ENCODE data around the gene GJA1.
"Not testable (repeated sequence)": the region's sequence is repeated elsewhere in the genome, so short reads cannot be mapped to it uniquely, and the experiment has no call there.

GJA1 gene

DNA sequence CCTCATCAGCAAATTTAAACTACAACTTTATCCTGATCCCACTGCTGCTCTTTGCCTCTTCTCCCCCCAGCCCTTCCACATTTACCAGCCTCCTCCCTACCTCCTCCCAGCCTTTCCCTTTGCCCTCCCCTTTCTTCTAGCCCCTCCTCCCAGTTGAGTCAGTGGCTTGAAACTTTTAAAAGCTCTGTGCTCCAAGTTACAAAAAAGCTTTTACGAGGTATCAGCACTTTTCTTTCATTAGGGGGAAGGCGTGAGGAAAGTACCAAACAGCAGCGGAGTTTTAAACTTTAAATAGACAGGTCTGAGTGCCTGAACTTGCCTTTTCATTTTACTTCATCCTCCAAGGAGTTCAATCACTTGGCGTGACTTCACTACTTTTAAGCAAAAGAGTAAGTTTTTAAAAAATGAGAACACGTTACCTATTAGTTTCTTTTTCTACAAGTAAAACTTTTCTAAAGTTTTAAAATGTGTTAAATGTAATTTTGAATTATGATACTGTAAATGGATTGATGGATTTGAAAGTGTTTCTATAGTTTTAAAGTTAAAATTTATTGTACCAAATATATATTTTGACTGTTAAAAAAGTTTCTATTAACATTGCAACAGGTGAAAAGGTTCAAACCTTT is at the start of gene GJA1:
Gene GJA1 (plus strand): TSS at position 203 of the 626 bp plus-strand sequence. CDS start 11,202 bp downstream, outside the sequence.
- DNase-seq = no peak

DNA sequence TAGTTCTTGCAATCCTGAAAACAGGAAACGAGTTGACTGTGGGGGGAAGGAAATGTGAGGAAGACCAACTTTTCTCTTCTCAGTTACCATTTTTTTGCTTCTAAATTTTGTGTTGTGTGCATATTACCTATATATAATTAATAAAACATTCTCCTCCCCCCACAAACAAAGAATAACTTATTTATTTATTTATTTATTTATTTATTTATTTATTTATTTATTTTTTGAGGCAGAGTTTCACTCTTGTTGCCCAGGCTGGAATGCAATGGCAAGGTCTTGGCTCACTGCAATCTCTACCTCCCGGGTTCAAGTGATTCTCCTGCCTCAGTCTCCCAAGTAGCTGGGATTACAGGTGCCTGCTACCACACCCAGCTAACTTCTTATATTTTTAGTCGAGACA is 48.9 kb upstream of the GJA1 start:
- DNase-seq = not testable (repeated sequence)

- DNase-seq = no peak
Observed at GRCh38 chr6:121389419-121389818, 46.0 kb upstream of the GJA1 start.

DNA sequence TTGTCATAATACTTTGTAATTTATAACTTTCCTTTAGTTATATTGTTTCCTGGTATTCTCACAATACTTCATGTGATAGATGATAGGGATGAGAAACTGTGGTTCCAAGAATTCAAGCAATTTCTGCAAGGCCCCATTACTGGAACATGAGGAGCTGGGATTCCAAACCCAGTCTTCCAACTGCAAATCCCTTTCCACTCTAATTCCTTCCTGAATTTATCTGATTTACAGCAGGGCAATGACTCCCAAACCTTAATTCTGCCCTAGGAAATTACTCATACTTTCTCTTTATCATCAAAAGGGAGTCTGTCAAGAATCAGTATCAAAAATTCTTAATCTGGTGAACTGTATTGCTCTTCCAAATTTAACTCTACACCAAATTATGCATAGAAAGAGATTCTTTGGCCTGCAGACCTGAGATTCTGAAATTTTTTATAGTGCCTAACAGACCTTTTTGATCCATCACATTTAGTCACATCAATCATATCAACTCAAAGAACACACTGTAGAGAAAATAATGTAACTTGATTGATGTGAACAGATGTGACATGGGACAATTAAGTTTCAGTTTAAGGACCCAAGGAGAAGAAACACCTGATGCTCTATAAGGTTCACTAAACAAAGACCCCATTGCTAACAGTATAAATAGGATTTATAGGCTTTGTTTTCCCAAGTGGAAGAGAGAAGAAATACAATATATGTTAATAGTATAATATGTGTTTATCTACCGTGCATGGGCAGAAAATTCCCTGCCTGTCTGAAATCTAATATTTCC is 41.5 kb upstream of the GJA1 start:
- DNase-seq = no peak

GRCh38 chr6:121395736-121396135 is 39.7 kb upstream of the GJA1 start:
- DNase-seq = no peak

- not testable (repeated sequence) for DNase-seq
Observed at GRCh38 chr6:121397188-121397587, 38.3 kb upstream of the GJA1 start.

GRCh38 chr6:121398127-121398526 is 37.3 kb upstream of the GJA1 start:
- DNase-seq = no peak

- DNase-seq = no peak
Observed at GRCh38 chr6:121399966-121400365, 35.5 kb upstream of the GJA1 start.

DNA sequence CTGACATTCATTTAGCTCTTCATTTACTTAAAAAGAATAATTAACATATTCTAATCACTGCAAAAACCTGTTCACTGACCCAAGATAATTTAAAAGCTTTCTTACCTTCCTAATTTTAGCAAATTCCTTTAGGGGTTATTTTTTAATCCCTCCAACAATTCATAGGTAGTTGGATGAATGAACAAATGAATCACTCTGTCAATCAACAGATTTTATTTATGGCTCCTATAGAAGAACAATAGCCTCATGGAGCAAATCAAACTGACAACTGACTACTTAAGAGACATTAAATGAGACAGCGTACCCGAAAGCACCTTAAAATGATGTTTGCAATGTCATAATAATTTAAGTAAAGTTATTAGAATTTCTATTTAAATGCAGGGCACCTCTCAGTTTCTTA is 31.5 kb upstream of the GJA1 start:
- no peak for DNase-seq

- no peak for DNase-seq
Observed at GRCh38 chr6:121405306-121405705, 30.1 kb upstream of the GJA1 start.

DNA sequence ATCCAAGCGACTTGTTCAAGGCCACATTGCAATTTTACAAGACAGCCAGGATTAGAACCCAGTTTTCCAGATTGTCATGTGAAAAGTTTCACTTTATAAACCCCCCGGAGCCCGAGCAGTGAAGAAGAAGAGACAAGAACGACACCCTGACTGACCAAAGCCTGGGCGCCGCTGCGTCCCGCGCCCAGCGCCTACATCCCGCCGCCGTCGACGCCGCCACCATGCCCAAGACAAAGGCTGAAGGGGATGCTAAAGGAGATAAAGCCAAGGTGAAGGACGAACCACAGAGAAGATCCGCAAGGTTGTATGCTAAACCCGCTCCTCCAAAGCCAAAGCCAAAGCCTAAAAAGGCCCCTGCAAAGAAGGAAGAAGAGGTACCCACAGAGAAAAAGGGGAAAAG is 27.1 kb upstream of the GJA1 start:
- no peak for DNase-seq

DNA sequence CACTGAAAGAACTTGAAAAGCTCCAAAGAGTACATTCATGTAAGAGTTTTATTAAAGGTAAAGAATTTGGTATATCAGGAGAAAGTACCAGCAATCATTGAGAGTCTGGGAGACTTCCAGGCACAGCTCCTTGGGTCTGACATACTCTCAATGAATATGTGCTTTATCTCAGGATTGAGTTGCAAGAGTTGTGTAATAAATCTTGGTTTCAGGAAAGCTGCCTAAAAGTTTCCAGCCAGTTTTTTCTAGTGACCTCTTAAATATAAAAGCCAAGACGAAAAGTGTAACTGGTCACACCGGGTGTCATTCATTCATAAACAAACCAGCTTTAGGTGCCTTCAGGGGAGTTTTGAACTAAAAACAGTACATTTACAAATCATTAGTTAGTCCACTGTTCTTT is 21.6 kb upstream of the GJA1 start:
- DNase-seq = no peak

DNA sequence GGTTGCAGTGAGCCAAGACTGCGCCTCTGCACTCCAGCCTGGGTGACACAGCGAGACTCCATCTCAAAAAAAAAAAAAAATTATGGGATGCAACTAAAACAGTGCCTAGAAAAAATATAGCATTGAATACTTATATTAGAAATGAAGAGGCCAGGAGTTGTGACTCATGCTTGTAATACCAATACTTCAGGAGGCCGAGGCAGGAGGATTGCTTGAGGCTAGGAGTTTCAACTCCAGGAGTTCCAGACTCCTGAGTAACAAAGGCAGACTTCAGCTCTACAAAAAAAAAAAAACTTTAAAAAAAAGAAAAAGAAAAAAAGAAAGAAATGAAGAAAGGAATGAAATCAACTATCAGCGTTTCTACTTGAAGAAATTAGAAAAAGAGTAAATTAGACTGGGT is 17.1 kb upstream of the GJA1 start:
- DNase-seq = no peak

DNA sequence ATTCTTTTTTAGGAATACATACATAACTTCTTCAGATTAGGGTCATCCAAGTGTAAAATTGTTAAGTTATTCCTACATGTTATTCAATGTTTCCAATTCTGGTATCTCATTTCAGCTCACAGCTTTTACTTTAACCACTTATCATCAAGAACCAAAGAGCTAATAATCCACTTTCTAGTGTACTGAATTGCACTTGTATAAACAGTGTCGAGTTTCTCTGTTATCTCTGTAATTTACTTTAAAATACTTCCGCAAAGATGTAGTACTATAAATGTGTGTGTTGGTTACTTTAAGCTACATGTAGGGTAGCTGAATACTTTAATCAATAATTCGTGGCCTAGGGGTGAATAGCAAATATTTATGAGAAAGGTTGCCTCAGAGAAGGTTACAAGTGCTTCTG is 8.8 kb upstream of the GJA1 start:
- DNase-seq = no peak

DNA sequence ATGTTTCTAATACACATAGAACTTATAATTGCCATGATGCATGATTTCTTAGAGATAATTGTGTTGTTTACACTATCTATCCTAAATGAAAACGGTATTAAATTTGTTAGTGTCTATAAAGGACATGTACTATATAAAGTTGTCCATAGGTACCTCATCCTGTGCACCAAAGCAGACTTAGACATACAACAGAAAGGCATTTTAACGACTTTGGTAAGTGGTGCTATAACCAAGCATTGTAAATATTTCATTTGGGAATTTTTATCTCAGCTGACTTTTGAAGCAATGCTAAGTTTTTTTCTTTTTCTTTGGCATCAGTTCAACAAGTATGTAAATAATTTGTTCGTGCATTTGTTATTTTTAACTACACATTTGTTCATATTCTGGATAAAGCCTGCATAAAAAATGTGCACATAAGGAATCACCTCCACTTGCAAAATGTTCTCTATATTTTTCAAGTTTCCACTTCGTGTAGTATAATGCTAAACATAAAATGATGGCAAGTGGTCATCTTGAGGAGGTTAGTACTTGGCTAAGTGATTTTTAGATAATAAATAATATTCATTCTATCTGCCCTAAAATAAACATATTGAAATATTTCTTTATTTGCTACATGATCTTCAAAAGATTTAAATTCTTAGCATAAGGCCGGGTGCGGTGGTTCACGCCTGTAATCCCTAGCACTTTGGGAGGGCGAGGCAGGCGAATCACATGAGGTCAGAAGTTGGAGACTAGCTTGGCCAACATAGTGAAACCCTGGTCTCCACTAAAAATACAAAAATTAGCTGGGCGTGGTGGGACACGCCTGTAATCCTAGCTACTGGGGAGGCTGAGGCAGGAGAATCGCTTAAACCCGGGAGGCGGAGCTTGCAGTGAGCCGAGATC is 6.3 kb upstream of the GJA1 start:
- DNase-seq = no peak

- DNase-seq = no peak
Observed at GRCh38 chr6:121430514-121431460, 4.7 kb upstream of the GJA1 start.

GRCh38 chr6:121431776-121432175 is 3.7 kb upstream of the GJA1 start:
- not testable (repeated sequence) for DNase-seq

GRCh38 chr6:121434037-121434770 is 1.2 kb upstream of the GJA1 start:
- no peak for DNase-seq

DNA sequence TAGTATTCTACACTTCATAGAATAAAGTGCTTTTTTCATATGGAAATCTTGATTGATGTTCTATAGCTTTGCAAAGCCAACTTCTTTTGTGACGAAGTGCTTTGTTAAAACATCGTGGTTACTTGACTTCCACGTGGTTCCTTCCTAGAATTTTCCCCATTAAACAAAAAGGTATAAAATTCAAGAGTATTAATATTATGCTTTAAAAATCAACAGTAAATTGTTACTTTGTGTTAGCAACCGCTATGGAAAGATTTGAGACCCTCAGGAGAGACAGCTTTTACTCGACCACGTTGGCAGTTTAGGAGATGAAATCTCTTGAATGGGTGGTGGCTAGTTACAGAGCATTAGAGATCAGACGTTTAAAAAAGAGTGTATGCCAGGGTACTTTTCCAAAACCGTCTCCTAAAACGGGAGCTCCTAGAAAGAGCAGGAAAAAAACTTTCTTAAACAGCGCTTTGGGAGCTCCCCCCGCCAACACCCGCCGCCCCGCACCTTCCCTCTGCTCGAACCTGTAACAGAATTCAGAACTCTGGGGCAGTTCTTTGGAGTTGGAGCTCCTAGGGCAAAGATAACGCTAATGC is 920 bp downstream of the GJA1 start:
- DNase-seq = no peak

- no peak for DNase-seq
Observed at GRCh38 chr6:121436960-121437850, 1.8 kb downstream of the GJA1 start.

Data from activated effector memory CD4-positive, alpha-beta T cell treated with anti-CD3 and anti-CD28 coated beads, Interleukin-2, amount 50 U/mL, for 16 hours (primary cell).